Karpas-422 (cell line): ENCODE data around the gene HOXA10. TPM values are rescaled to one million over a fixed set of nuclear protein-coding genes. Genes with fewer than 3 reads are reported as not detected.

Source experiments
- DNase-seq: peaks from one replicate; pipeline ENCODE4 v3.0.0-alpha.2; 2015
- H2AFZ ChIP-seq: fragments of 200-600 bp; sonication (generic); 2 replicates; pipeline ENCODE4 v1.6.1; 2014; ENCODE audit warnings: antibody characterized with exemption, low read length, mixed read lengths
- H3K27ac ChIP-seq: fragments of 200-600 bp; sonication (generic); 2 replicates; pipeline ENCODE4 v1.5.1; 2014; ENCODE audit warnings: mild to moderate bottlenecking, low read length, moderate library complexity
- H3K27me3 ChIP-seq: fragments of 200-600 bp; sonication (generic); 2 replicates; pipeline ENCODE4 v1.6.1; 2014; ENCODE audit warnings: low read length, mixed read lengths
- H3K36me3 ChIP-seq: fragments of 200-600 bp; sonication (generic); 2 replicates; pipeline ENCODE4 v1.6.1; 2014; ENCODE audit warnings: low read length, mixed read lengths; ENCODE audit not compliant: insufficient read depth
- H3K4me1 ChIP-seq: fragments of 200-600 bp; sonication (generic); 2 replicates; pipeline ENCODE4 v1.6.1; 2014; ENCODE audit warnings: mild to moderate bottlenecking, low read length, mixed read lengths
- H3K4me2 ChIP-seq: fragments of 200-600 bp; sonication (generic); 2 replicates; pipeline ENCODE4 v1.6.1; 2014; ENCODE audit warnings: low read length, low read depth, mild to moderate bottlenecking; ENCODE audit not compliant: poor library complexity, severe bottlenecking
- H3K4me3 ChIP-seq: fragments of 200-600 bp; sonication (generic); 2 replicates; pipeline ENCODE4 v1.5.1; 2014; ENCODE audit warnings: mild to moderate bottlenecking, antibody characterized with exemption, low read length, mixed read lengths
- H3K79me2 ChIP-seq: fragments of 200-600 bp; sonication (generic); 2 replicates; pipeline ENCODE4 v1.6.1; 2014; ENCODE audit warnings: mild to moderate bottlenecking, low read length, mixed read lengths
- H3K9ac ChIP-seq: fragments of 200-600 bp; sonication (generic); 2 replicates; pipeline ENCODE4 v1.6.0; 2014; ENCODE audit warnings: low read length
- H3K9me2 ChIP-seq: fragments of 200-600 bp; sonication (generic), shearing (Covaris generic); replicated peaks from 2 replicates; pipeline ENCODE4 v1.6.0; 2014; ENCODE audit warnings: mild to moderate bottlenecking, low read length, moderate library complexity; ENCODE audit not compliant: insufficient read depth
- H3K9me3 ChIP-seq: fragments of 300-700, 200-600 bp; sonication (generic); 2 replicates; pipeline ENCODE4 v1.6.1; 2014; ENCODE audit warnings: low read length, mixed read lengths
- H4K20me1 ChIP-seq: fragments of 200-600 bp; sonication (generic); 2 replicates; pipeline ENCODE4 v1.6.1; 2014; ENCODE audit warnings: mild to moderate bottlenecking, antibody characterized with exemption, low read length, low read depth; ENCODE audit not compliant: insufficient read depth
- total RNA-seq: library from RNA; depleted of rRNA; stranded (reverse); fragments of >200 nt; shearing (Covaris generic); gene quantifications from 2 replicates; pipeline ENCODE4 v1.2.3, GENCODE V29; 2014; ENCODE audit warnings: low replicate concordance

The HOXA10 gene
- total RNA-seq, 1 experiment from 2014 or later: not detected

- H3K27me3 ChIP-seq: no peaks in the 10 kb centered on the region
- H2AFZ ChIP-seq: peak overlapping the region; percentile 95; the same call in 1 of the 2 replicates
- no peaks in the 10 kb centered on the region for H3K36me3 ChIP-seq
- peak overlapping the region; percentile 67; the same call in 1 of the 2 replicates for H3K9ac ChIP-seq
- peaks cover 19% of the 10 kb centered on the region for H3K4me1 ChIP-seq
- peak overlapping the region; percentile 90 for H3K4me2 ChIP-seq
- H3K79me2 ChIP-seq: no peaks in the 10 kb centered on the region
- DNase-seq: no peak
- H3K4me3 ChIP-seq: peak overlapping the region; percentile 71; the same call in 1 of the 2 replicates
- no peaks in the 10 kb centered on the region for H4K20me1 ChIP-seq
- H3K27ac ChIP-seq: no peak overlapping the region
- H3K9me3 ChIP-seq: no peaks in the 10 kb centered on the region
- no peaks in the 10 kb centered on the region for H3K9me2 ChIP-seq
Measured at GRCh38 chr7:27201580-27202017, 27.5 kb upstream of the HOXA10 start.

DNA sequence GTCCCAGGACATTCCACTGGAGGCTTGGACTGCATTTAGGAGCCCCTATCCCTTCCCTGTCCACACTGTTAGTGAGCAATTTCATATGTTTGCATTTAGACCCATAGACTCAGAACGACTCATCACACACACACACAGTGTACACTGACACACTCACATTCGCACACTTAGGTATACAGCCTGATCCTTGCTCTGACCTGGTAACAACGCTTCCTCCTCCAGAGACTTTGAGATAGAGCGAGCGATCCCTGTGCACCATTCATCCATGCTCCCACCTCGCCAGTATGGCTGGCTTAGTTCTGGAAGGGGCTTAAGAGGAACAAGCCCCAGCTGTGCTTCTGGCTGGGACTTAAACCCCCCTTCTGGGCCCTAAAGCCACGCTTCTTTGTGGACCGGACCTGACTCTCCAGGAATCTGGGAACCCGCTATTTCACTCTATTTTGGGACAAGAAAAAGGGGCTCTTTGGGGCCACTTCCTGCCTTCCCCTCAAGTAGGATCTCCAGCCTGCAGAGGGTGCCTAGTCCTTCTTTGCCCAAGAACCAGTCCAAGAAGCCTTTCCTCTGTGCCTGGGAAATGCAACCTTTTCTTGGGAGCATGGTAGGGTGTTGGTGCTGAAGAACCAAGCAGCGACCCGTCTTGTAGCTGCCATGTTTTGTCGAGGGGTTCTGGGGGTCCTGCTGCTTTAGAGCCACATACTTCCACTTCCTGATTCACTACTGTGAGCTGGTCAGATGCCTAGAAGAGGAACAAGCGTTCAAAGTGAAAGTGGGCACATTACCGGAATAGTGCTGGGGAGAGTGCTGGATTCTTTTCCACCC is 26.9 kb upstream of the HOXA10 start:
- H3K9me2 ChIP-seq: no peaks in the 10 kb centered on the region
- peak overlapping the region; percentile 67 for H3K9ac ChIP-seq
- H3K27ac ChIP-seq: no peak overlapping the region
- H2AFZ ChIP-seq: peak overlapping the region; percentile 95
- H3K9me3 ChIP-seq: no peaks in the 10 kb centered on the region
- no peaks in the 10 kb centered on the region for H3K36me3 ChIP-seq
- DNase-seq: peak; percentile 75
- peaks cover 22% of the 10 kb centered on the region for H3K4me1 ChIP-seq
- no peaks in the 10 kb centered on the region for H3K27me3 ChIP-seq
- no peaks in the 10 kb centered on the region for H3K79me2 ChIP-seq
- no peaks in the 10 kb centered on the region for H4K20me1 ChIP-seq
- H3K4me2 ChIP-seq: peak overlapping the region; percentile 90
- peak overlapping the region; percentile 71 for H3K4me3 ChIP-seq

DNA sequence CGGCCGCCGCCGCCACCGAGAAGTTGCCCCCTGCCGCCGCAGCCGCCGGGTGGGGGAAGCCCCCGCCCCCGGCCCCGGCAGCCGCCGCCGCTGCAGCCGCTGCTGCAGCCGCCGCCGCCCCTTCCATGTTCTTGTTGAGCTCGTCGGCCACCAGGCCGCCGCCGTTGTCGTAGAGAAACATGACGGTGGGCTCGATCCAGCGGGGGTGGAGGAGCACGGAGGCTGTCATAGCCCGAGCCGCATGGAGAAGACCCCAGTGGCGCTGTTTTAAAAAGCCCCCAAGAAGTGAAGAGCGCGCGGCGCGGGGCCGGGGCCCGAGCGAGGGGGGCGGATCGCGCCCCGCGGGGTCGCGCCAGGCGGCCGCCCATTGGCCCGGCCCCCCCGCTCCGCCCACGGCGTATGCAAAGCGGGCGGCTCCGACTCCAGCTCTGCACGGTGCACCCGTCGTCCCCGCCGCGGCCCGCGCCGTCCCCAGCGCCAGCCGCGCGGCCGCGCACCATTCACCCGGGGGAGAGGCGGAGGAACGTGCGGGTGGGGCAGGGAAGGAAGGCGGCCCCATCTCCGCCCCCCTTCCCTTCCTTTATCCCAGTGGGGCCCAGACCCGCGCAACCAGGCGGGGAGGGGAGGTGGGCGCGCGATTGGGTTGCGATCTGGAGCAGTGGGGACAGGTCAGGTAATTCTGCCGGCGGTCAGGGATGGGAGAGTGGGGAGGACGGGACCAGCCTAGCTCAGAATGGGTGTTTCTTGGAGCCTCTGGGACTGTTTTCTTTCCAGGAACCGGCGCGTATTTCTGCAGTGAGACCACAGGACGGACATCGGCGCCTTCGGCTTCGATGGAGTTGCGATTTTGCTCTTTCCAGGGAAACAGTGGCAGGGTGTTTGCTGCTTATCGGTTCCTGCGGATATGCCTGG is 26.0 kb upstream of the HOXA10 start, which contains the start of gene HOXA13:
TSS of gene HOXA13 (minus strand) at position 243 of the 912 bp plus-strand sequence. CDS start at position 229, 14 bp downstream.
- peak within 1 kb of the TSS; percentile 71 for H3K4me3 ChIP-seq
- no peaks in the 10 kb centered on the region for H3K9me2 ChIP-seq
- no peaks in the 10 kb centered on the region for H3K9me3 ChIP-seq
- peak within 1 kb of the TSS; percentile 90 for H3K4me2 ChIP-seq
- peak; percentile 90 for DNase-seq
- no peak within 1 kb of the TSS for H3K27ac ChIP-seq
- no peaks in the 10 kb centered on the region for H3K79me2 ChIP-seq
- no peaks in the 10 kb centered on the region for H4K20me1 ChIP-seq
- H3K9ac ChIP-seq: peak within 1 kb of the TSS; percentile 67
- no peaks in the 10 kb centered on the region for H3K27me3 ChIP-seq
- H3K4me1 ChIP-seq: peaks cover 22% of the 10 kb centered on the region
- peak within 1 kb of the TSS; percentile 95 for H2AFZ ChIP-seq
- no peaks in the 10 kb centered on the region for H3K36me3 ChIP-seq

DNA sequence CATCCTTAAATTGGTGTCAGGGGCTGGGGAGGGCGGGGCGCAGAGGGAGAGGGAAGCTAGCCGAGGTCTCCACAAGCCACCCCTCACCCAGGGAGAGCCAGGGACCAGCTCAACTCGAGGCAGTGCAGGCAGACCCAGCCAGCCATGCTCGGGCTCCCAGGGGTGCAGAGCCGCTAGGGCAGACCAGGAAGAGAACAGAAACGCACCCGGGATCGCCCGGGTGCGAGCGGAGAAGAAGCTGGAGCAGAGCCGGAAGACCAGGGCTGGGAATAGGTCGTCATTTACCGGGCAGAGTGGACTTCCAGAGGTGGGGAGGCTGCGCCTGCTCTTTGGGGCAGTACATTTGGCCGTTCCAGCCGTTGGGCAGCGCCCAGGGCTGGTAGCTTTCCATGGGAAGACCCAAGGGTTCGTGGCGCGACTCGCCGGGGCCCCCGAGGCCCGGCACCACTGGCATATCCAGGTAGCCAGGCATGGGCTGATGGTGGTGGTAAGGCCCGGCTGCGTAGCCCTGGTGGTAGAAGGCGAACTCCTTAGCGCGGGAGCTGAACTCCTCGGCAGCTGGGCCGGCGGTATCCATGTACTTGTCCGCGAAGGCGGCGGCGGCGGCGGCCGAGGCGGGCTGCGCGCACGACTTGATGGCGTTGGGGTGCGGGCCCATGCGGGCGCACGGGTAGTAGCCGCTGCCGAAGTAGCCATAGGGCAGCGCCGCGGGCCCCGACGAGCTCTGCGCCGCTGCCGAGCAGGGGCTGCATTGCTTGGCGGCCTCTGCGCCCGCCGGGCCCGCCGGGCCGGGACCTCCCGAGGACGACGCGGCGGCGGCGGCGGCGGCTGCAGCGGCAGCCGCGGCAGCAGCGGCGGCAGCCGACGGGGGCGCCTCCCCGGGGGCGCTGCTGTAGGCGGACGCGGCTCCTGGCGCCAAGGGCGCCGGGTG is 25.0 kb upstream of the HOXA10 start:
- Histone ChIP-seq H3K9me3 (no peaks in the 10 kb centered on the region), H4K20me1 (no peaks in the 10 kb centered on the region), H3K9me2 (no peaks in the 10 kb centered on the region), H3K4me3 (no peak overlapping the region), H3K27me3 (no peaks in the 10 kb centered on the region), H3K9ac (no peak overlapping the region), H2AFZ (no peak overlapping the region), H3K4me2 (no peak overlapping the region), H3K4me1 (peaks cover 22% of the 10 kb centered on the region), H3K79me2 (no peaks in the 10 kb centered on the region), H3K36me3 (no peaks in the 10 kb centered on the region), H3K27ac (no peak overlapping the region)
- no peak for DNase-seq

- H3K9me2 ChIP-seq: no peaks in the 10 kb centered on the region
- no peaks in the 10 kb centered on the region for H3K79me2 ChIP-seq
- no peak overlapping the region for H3K9ac ChIP-seq
- no peaks in the 10 kb centered on the region for H4K20me1 ChIP-seq
- H3K27me3 ChIP-seq: no peaks in the 10 kb centered on the region
- H3K4me2 ChIP-seq: no peak overlapping the region
- DNase-seq: no peak
- no peaks in the 10 kb centered on the region for H3K9me3 ChIP-seq
- peaks cover 22% of the 10 kb centered on the region for H3K4me1 ChIP-seq
- no peak overlapping the region for H3K27ac ChIP-seq
- no peaks in the 10 kb centered on the region for H3K36me3 ChIP-seq
- H3K4me3 ChIP-seq: no peak overlapping the region
- H2AFZ ChIP-seq: no peak overlapping the region
Measured at GRCh38 chr7:27198138-27198841, 24.2 kb upstream of the HOXA10 start.

- H2AFZ ChIP-seq: no peak overlapping the region
Measured at GRCh38 chr7:27197137-27198042, 23.3 kb upstream of the HOXA10 start.

More at GRCh38 chr7:27197137-27198042, 23.3 kb upstream of the HOXA10 start:
- no peaks in the 10 kb centered on the region for H3K9me2 ChIP-seq
- H3K36me3 ChIP-seq: no peaks in the 10 kb centered on the region
- H3K9ac ChIP-seq: no peak overlapping the region
- H3K9me3 ChIP-seq: no peaks in the 10 kb centered on the region
- H3K27ac ChIP-seq: no peak overlapping the region
- H3K4me3 ChIP-seq: no peak overlapping the region
- no peak for DNase-seq
- peaks cover 22% of the 10 kb centered on the region for H3K4me1 ChIP-seq
- H3K4me2 ChIP-seq: no peak overlapping the region
- H4K20me1 ChIP-seq: no peaks in the 10 kb centered on the region
- no peaks in the 10 kb centered on the region for H3K79me2 ChIP-seq
- no peaks in the 10 kb centered on the region for H3K27me3 ChIP-seq
